Sigmoid colon (tissue), 4 donors: ENCODE measurements around the gene PHF1.

Experiments
- CTCF ChIP-seq, 4 experiments: fragments of 450-650 bp in 3 of 4; fragments of 200-600 bp in 1 of 4; IDR thresholded peaks; one replicate each; pipeline ENCODE4 v1.5.1; 2016 to 2019; ENCODE audit warnings: antibody characterized with exemption in 4 of 4, mild to moderate bottlenecking in 3 of 4, moderate library complexity in 2 of 4
- EP300 ChIP-seq, 4 donors: sonication (generic); formaldehyde crosslinking; IDR thresholded peaks; one replicate each; pipeline ENCODE4 v1.6.1; 2017; ENCODE audit warnings: antibody characterized with exemption in 4 of 4
- POLR2A ChIP-seq, 2 donors: fragments of 450-650 bp; IDR thresholded peaks; one replicate each; pipeline ENCODE4 v1.6.1; 2016; ENCODE audit warnings: antibody characterized with exemption in 2 of 2, mild to moderate bottlenecking in 2 of 2, moderate library complexity in 2 of 2
- POLR2AphosphoS5 ChIP-seq, 4 donors: sonication (generic); formaldehyde crosslinking; IDR thresholded peaks; one replicate each; pipeline ENCODE4 v1.6.1; 2017; ENCODE audit warnings: antibody characterized with exemption in 4 of 4

- TF ChIP-seq CTCF (IDR thresholded peaks at IDR 0.05) (no peak), EP300 (IDR thresholded peaks at IDR 0.05) (no peak), POLR2AphosphoS5 (IDR thresholded peaks at IDR 0.05) (no peak), POLR2A (IDR thresholded peaks at IDR 0.05) (no peak)
Measured at GRCh38 chr6:33458676-33459075, 47.9 kb downstream of the PHF1 start.
